Lung (tissue), 12 donors: ENCODE measurements around the gene DPYSL4. TPM values are rescaled to one million over a fixed set of nuclear protein-coding genes. Genes with fewer than 3 reads are reported as not detected.
"Not testable (repeated sequence)": the region's sequence is repeated elsewhere in the genome, so short reads cannot be mapped to it uniquely, and the experiment has no call there.

Source experiments
- ATAC-seq: fragments of 200-7000 bp; cut with Tn5 transposase; one replicate; pipeline ENCODE4 v1.9.1; 2020; ENCODE audit warnings: moderate number of reproducible peaks; ENCODE audit not compliant: insufficient read depth, low FRiP score
- DNase-seq, 3 donors: peaks; one replicate each; pipeline ENCODE4 v3.0.0-alpha.2; 2013 to 2017
- H3K27ac ChIP-seq, 2 donors: one replicate each; pipeline ENCODE4 v1.5.1; 2013; ENCODE audit warnings: mild to moderate bottlenecking in 2 of 2, moderate library complexity in 2 of 2, control low read depth in 1 of 2, inconsistent platforms in 1 of 2, low read depth in 1 of 2, low read length in 1 of 2
- H3K27me3 ChIP-seq, 3 donors: one replicate each; pipeline ENCODE4 v1.5.1; 2013; ENCODE audit warnings: low read length in 2 of 3; ENCODE audit not compliant: control insufficient read depth in 3 of 3, insufficient read depth in 3 of 3
- H3K36me3 ChIP-seq, 4 donors: one replicate each; pipeline ENCODE4 v1.5.1; 2013; ENCODE audit warnings: low read length in 4 of 4, mild to moderate bottlenecking in 1 of 4, moderate library complexity in 1 of 4; ENCODE audit not compliant: control insufficient read depth in 4 of 4, insufficient read depth in 4 of 4
- H3K4me1 ChIP-seq, 5 donors: one replicate each; pipeline ENCODE4 v1.5.1; 2013; ENCODE audit warnings: low read length in 5 of 5, mild to moderate bottlenecking in 2 of 5, moderate library complexity in 1 of 5; ENCODE audit not compliant: control insufficient read depth in 5 of 5, insufficient read depth in 5 of 5
- H3K4me3 ChIP-seq: one replicate; pipeline ENCODE4 v1.5.1; 2013; ENCODE audit warnings: mild to moderate bottlenecking, control low read depth, moderate library complexity
- H3K9ac ChIP-seq, 2 donors: one replicate each; pipeline ENCODE4 v1.5.1; 2013; ENCODE audit warnings: low read length in 2 of 2, control low read depth in 1 of 2; ENCODE audit not compliant: insufficient read depth in 1 of 2
- H3K9me3 ChIP-seq, 4 donors: one replicate each; pipeline ENCODE4 v1.5.1; 2013; ENCODE audit warnings: low read length in 3 of 4, mild to moderate bottlenecking in 1 of 4, moderate library complexity in 1 of 4; ENCODE audit not compliant: control insufficient read depth in 4 of 4, insufficient read depth in 3 of 4
- WGBS, 2 donors: extraction: QIAGEN DNeasy Blood & Tissue Kit; methylation state at CpG; one replicate each; pipeline ENCODE4 v1.1.7; 2013; 5-methylcytosine and 5-hydroxymethylcytosine counted together
- polyA plus RNA-seq, 2 donors: library from polyadenylated mRNA; stranded (reverse); fragments of 200-250 nt; gene quantifications; one replicate each; pipeline ENCODE4 v1.2.1, GENCODE V29; 2013
- total RNA-seq, 2 donors: library from RNA; depleted of rRNA in 1 of 2; stranded (reverse); fragments of >200 nt in 1 of 2; gene quantifications; one replicate each; pipeline ENCODE4 v1.2.1, GENCODE V29; 2014 to 2021
- TF ChIP-seq, protein P1 (sequence below): IDR thresholded peaks from 2 replicates; pipeline ENCODE4 v1.5.1; 2012; ENCODE audit warnings: mild to moderate bottlenecking; ENCODE audit errors: control extremely low read depth, extremely low read depth
- donor health status: control.
- donor health status: control.
- donor health status: Bipolar disorder and iron deficiency.
- donor health status: healthy.
- donor health status: DM: yes; HTN: yes; CAD: no.

DPYSL4 gene
- total and polyA plus RNA-seq, 4 donors, result 0.33 to 1.5 (median 1.3) TPM

DNA sequence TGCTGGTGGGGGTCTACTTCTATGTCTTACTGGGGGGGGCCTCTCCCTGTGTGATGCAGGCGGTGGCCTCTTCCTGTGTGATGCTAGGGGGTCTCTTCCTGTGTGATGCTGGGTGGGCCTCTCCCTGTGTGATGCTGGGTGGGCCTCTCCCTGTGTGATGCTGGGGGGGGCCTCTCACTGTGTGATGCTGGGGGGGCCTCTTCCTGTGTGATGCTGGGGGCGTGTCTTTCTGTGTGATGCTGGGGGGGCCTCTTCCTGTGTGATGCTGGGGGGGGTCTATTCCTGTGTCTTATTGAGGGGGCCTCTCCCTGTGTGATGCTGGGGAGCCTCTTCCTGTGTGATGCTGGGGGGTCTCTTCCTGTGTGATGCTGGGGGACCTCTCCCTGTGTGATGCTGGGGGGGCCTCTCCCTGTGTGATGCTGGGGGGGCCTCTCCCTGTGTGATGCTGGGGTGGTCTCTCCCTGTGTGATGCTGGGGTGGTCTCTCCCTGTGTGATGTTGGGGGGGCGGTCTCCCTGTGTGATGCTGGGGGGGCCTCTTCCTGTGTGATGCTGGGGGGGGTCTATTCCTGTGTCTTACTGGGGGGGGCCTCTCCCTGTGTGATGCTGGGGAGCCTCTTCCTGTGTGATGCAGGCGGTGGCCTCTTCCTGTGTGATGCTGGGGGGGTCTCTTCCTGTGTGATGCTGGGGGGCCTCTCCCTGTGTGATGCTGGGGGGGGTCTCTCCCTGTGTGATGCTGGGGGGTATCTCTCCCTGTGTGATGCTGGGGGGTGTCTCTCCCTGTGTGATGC is 25.7 kb upstream of the DPYSL4 start:
- not testable (repeated sequence) for ATAC-seq, H3K27ac ChIP-seq, H3K27me3 ChIP-seq, H3K9ac ChIP-seq, H3K4me3 ChIP-seq, H3K36me3 ChIP-seq, H3K9me3 ChIP-seq, DNase-seq
- 71 to 78% methylated on average over 2 to 3 of the region's 4 CpGs for WGBS, 2 donors
- H3K4me1 ChIP-seq, result peaks cover 0 to 12% (median 3%) of the 10 kb centered on the region in 5 donors

DNA sequence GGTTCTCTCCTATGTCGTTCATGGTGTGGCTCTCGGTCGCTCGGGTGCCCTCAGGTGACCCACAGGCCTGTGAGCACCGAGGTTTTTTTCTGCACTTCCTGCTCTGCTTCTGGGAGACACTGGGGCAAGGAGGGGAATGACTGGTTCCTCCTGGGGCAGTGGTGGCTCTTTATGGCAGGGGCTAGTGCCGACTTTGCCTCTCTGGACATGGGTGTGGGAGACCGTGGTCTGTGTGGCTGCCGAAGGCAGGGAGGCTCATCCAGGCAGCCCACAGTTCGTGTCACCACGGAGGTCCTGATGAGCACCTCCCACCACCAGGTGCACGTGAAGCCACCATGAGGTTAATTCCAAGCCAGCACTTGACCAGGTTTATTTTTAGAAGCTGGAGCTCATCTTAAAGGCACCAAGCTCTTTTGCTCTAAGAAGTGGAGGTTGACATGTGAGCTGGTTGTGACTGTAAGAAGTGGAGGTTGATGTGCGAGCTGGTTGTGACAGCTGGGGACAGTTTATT is 24.7 kb upstream of the DPYSL4 start:
- TF ChIP-seq, protein P1, sequence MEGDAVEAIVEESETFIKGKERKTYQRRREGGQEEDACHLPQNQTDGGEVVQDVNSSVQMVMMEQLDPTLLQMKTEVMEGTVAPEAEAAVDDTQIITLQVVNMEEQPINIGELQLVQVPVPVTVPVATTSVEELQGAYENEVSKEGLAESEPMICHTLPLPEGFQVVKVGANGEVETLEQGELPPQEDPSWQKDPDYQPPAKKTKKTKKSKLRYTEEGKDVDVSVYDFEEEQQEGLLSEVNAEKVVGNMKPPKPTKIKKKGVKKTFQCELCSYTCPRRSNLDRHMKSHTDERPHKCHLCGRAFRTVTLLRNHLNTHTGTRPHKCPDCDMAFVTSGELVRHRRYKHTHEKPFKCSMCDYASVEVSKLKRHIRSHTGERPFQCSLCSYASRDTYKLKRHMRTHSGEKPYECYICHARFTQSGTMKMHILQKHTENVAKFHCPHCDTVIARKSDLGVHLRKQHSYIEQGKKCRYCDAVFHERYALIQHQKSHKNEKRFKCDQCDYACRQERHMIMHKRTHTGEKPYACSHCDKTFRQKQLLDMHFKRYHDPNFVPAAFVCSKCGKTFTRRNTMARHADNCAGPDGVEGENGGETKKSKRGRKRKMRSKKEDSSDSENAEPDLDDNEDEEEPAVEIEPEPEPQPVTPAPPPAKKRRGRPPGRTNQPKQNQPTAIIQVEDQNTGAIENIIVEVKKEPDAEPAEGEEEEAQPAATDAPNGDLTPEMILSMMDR, result no peak
- Histone ChIP-seq H3K4me1 (peaks cover 0 to 12% (median 3%) of the 10 kb centered on the region in 5 donors), H3K9me3 (peaks cover 0 to 5% (median 0%) of the 10 kb centered on the region in 4 donors), H3K4me3 (no peak overlapping the region), H3K27me3 (peaks cover 0 to 6% (median 0%) of the 10 kb centered on the region in 3 donors), H3K36me3 (no peaks in the 10 kb centered on the region), H3K27ac (no peak overlapping the region), H3K9ac (no peak overlapping the region)
- DNase-seq (no peak), ATAC-seq (no peak)
- 35 to 41% methylated on average over 12 of the region's 12 CpGs for WGBS, 2 donors

DNA sequence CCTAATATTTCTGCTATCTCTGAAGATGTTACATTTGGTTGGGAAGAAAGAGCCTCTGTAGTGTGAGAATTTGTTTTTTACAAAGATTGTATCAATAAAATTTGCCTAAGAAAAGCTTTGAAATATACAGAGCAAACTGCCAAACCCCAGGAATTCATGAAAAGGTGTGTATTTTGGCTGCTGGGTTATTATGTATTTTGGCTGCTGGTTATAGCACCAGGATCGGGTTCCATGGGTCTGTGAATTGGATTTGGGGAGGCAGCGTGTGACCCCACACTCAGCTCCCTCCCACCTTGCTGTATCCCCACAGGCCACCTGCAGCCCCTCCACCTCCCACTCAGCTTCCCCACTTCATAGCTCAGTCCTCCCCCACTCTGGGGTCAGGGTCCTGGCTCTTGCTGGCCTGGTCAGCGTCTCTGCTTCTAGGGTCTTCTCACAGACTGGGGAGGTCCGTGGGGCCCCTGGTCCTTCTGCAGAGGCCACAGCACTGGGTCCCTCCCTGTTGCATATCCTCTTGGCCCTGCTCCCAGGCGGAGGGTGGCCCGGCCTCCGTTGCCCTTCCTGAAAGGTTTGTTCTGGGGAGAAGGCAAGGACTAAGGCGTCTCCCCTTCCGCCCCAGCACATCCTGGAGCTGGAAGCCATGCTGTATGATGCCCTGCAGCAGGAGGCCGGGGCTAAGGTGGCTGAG is 24.0 kb upstream of the DPYSL4 start:
- ATAC-seq, result no peak
- peaks cover 0 to 12% (median 3%) of the 10 kb centered on the region in 5 donors for H3K4me1 ChIP-seq
- no peak overlapping the region for H3K27ac ChIP-seq
- H3K36me3 ChIP-seq, result no peaks in the 10 kb centered on the region
- H3K27me3 ChIP-seq, result peaks cover 0 to 6% (median 0%) of the 10 kb centered on the region in 3 donors
- no peak overlapping the region for H3K9ac ChIP-seq
- 51 to 58% methylated on average over 10 of the region's 10 CpGs for WGBS, 2 donors
- no peak for DNase-seq
- TF ChIP-seq, protein P1, result no peak
- H3K4me3 ChIP-seq, result no peak overlapping the region
- H3K9me3 ChIP-seq, result peaks cover 0 to 6% (median 0%) of the 10 kb centered on the region in 4 donors

DNA sequence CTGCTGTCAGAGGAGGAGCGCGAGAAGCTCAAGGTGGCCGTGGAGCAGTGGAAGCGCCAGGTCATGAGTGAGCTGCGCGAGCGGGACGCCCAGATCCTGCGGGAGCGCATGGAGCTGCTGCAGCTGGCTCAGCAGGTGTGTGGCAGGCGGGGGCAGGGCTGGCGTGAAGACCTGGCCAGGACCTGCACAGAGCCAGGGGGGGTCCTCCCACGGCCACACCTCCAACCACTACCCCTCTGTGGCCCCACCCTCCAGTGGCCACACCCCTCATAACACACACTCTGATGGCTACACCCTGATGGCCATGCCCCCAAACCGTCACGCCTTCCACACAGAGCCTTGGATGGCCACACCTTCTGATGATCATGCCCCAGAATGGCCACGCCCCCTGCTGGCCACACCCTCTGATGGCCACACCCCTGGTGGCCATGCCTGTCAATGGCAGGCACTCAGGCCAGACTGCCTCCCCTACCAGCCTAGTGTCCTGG is 23.4 kb upstream of the DPYSL4 start:
- Histone ChIP-seq H3K4me1 (peaks cover 0 to 12% (median 3%) of the 10 kb centered on the region in 5 donors), H3K4me3 (no peak overlapping the region), H3K27ac (no peak overlapping the region), H3K9ac (no peak overlapping the region), H3K9me3 (peaks cover 0 to 6% (median 0%) of the 10 kb centered on the region in 4 donors), H3K36me3 (no peaks in the 10 kb centered on the region), H3K27me3 (peaks cover 0 to 6% (median 0%) of the 10 kb centered on the region in 3 donors)
- 41 to 61% methylated on average over 16 of the region's 16 CpGs for WGBS, 2 donors
- ATAC-seq (no peak), DNase-seq (no peak)
- TF ChIP-seq, protein P1, result no peak
